ENCODE results near the gene LEPROT.

The LEPROT gene

GRCh38 chr1:65479554-65480204 is 59.2 kb downstream of the LEPROT start:
- peak; percentile 74 for DNase-seq

- DNase-seq = peak; percentile 95
Measured at GRCh38 chr1:65480684-65481405, 60.4 kb downstream of the LEPROT start.

GRCh38 chr1:65483993-65484754 is 63.7 kb downstream of the LEPROT start:
- DNase-seq = no peak

Measured in OCI-M1 (cell line).